ENCODE data around the gene TTLL10.

DNA sequence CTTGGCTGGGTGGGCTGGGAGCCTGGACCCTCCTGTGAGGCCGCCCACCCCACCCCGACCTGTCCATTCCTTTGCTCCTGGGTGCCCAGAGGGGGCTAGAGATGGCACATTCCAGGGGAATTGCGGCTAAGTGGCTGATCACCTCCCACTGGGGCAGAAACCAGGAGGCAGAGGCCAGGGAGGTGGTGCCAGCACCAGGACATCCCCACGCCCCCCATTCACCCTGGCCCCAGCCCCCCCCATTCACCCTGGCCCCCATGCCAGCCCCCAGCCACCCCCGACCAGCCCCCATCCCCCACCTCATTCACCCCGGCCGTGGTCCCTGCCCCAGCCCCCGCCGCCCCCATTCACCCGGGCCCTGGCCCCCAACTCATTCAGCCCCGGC lies 66.7 kb downstream of the TTLL10 start:
- TF ChIP-seq, protein P1, sequence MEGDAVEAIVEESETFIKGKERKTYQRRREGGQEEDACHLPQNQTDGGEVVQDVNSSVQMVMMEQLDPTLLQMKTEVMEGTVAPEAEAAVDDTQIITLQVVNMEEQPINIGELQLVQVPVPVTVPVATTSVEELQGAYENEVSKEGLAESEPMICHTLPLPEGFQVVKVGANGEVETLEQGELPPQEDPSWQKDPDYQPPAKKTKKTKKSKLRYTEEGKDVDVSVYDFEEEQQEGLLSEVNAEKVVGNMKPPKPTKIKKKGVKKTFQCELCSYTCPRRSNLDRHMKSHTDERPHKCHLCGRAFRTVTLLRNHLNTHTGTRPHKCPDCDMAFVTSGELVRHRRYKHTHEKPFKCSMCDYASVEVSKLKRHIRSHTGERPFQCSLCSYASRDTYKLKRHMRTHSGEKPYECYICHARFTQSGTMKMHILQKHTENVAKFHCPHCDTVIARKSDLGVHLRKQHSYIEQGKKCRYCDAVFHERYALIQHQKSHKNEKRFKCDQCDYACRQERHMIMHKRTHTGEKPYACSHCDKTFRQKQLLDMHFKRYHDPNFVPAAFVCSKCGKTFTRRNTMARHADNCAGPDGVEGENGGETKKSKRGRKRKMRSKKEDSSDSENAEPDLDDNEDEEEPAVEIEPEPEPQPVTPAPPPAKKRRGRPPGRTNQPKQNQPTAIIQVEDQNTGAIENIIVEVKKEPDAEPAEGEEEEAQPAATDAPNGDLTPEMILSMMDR (IDR thresholded peaks at IDR 0.05) = no peak
- no peak for TF ChIP-seq POLR2A (IDR thresholded peaks at IDR 0.05)
- TF ChIP-seq POLR2AphosphoS5 (IDR thresholded peaks at IDR 0.05; ENCODE audit: insufficient read depth in 1 of 2, low read depth in 1 of 2) = no peak

All from vagina (tissue), 2 donors.